ENCODE results near the gene MAML2. TPM values are rescaled to one million over a fixed set of nuclear protein-coding genes. Genes with fewer than 3 reads are reported as not detected.

MAML2 gene
- total and polyA plus RNA-seq, 2 of the 13 experiments (the other 11 are each of a cell fraction or from before 2014, with no cell fraction given), result 2.3 to 25.9 TPM

DNA sequence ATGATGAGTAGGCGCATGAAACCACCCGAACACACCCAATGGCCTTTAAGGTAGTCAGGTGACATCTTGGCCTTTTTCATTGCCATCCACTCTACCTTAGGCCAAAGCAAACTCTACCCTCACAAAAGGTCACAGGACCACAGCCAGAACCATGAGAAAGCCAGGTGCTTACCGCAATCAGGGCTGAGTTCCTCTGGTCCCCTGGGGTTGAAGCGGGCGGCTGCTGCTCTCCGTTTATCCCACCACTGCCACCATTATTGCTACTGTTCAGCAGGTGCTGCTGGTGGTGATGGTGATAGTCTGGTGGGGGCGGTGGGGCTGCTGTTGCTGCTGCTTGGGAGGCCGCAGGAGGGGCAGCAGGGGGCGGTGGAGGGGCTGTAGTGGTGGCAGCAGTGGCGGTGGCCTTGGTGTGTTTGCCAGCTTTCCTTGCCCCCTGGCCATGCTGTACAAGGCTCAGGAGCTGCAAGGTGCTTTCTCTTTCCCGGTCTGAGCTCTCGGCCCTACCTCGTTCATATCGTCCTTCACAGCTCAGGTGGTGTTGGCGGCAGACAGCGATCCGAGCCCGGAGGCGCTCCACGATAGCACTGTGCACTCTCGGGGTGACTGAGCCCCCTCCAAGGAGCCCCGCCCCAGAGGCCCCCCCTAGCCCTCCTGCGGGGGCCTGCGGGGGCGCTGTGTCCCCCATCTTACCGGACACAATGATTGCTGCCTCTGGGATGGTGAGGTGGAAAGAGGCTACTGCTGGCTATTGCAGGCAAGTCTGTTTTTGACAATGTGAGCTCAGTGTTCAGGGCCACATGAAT, 1.6 kb downstream of the MAML2 start (continued):
- TF ChIP-seq, protein P1, sequence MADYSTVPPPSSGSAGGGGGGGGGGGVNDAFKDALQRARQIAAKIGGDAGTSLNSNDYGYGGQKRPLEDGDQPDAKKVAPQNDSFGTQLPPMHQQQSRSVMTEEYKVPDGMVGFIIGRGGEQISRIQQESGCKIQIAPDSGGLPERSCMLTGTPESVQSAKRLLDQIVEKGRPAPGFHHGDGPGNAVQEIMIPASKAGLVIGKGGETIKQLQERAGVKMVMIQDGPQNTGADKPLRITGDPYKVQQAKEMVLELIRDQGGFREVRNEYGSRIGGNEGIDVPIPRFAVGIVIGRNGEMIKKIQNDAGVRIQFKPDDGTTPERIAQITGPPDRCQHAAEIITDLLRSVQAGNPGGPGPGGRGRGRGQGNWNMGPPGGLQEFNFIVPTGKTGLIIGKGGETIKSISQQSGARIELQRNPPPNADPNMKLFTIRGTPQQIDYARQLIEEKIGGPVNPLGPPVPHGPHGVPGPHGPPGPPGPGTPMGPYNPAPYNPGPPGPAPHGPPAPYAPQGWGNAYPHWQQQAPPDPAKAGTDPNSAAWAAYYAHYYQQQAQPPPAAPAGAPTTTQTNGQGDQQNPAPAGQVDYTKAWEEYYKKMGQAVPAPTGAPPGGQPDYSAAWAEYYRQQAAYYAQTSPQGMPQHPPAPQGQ (CRISPR knock-in tag; IDR thresholded peaks at IDR 0.05; ENCODE audit: borderline replicate concordance), result peak; percentile 75; the same call in 1 of the 2 replicates
- TF ChIP-seq ZEB1 (IDR thresholded peaks at IDR 0.05; ENCODE audit: insufficient replicate concordance, low read depth) (no peak), ELF4 (CRISPR knock-in tag; IDR thresholded peaks at IDR 0.05; ENCODE audit: borderline replicate concordance) (no peak), RCOR2 (CRISPR knock-in tag; IDR thresholded peaks at IDR 0.05) (0 out of 2 replicates have a peak, but pooled peaks have one; percentile 30), SP5 (CRISPR knock-in tag; IDR thresholded peaks at IDR 0.05; ENCODE audit: borderline replicate concordance, low read depth) (no peak), KAT7 (CRISPR knock-in tag; IDR thresholded peaks at IDR 0.05; ENCODE audit: borderline replicate concordance) (no peak), ZMYM4 (CRISPR knock-in tag; IDR thresholded peaks at IDR 0.05) (peak; percentile 30; the same call in 1 of the 2 replicates), ELF3 (CRISPR knock-in tag; IDR thresholded peaks at IDR 0.05) (peak; percentile 27; the same call in 1 of the 2 replicates), ZNF703 (CRISPR knock-in tag; IDR thresholded peaks at IDR 0.05; ENCODE audit: borderline replicate concordance) (no peak), MED1 (CRISPR knock-in tag; IDR thresholded peaks at IDR 0.05) (no peak), POGZ (CRISPR knock-in tag; IDR thresholded peaks at IDR 0.05) (peak; percentile 24; the same call in 1 of the 2 replicates), NCOA2 (CRISPR knock-in tag; IDR thresholded peaks at IDR 0.05) (no peak), SOX5 (CRISPR knock-in tag; IDR thresholded peaks at IDR 0.05; ENCODE audit: borderline replicate concordance) (no peak)
- TF ChIP-seq, protein P2, sequence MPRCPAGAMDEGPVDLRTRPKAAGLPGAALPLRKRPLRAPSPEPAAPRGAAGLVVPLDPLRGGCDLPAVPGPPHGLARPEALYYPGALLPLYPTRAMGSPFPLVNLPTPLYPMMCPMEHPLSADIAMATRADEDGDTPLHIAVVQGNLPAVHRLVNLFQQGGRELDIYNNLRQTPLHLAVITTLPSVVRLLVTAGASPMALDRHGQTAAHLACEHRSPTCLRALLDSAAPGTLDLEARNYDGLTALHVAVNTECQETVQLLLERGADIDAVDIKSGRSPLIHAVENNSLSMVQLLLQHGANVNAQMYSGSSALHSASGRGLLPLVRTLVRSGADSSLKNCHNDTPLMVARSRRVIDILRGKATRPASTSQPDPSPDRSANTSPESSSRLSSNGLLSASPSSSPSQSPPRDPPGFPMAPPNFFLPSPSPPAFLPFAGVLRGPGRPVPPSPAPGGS (CRISPR knock-in tag; IDR thresholded peaks at IDR 0.05), result 0 out of 2 replicates have a peak, but pooled peaks have one; percentile 56
- TF ChIP-seq, protein P3, sequence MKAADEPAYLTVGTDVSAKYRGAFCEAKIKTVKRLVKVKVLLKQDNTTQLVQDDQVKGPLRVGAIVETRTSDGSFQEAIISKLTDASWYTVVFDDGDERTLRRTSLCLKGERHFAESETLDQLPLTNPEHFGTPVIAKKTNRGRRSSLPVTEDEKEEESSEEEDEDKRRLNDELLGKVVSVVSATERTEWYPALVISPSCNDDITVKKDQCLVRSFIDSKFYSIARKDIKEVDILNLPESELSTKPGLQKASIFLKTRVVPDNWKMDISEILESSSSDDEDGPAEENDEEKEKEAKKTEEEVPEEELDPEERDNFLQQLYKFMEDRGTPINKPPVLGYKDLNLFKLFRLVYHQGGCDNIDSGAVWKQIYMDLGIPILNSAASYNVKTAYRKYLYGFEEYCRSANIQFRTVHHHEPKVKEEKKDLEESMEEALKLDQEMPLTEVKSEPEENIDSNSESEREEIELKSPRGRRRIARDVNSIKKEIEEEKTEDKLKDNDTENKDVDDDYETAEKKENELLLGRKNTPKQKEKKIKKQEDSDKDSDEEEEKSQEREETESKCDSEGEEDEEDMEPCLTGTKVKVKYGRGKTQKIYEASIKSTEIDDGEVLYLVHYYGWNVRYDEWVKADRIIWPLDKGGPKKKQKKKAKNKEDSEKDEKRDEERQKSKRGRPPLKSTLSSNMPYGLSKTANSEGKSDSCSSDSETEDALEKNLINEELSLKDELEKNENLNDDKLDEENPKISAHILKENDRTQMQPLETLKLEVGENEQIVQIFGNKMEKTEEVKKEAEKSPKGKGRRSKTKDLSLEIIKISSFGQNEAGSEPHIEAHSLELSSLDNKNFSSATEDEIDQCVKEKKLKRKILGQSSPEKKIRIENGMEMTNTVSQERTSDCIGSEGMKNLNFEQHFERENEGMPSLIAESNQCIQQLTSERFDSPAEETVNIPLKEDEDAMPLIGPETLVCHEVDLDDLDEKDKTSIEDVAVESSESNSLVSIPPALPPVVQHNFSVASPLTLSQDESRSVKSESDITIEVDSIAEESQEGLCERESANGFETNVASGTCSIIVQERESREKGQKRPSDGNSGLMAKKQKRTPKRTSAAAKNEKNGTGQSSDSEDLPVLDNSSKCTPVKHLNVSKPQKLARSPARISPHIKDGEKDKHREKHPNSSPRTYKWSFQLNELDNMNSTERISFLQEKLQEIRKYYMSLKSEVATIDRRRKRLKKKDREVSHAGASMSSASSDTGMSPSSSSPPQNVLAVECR (CRISPR knock-in tag; IDR thresholded peaks at IDR 0.05; ENCODE audit: borderline replicate concordance), result no peak
- TF ChIP-seq, protein P4, sequence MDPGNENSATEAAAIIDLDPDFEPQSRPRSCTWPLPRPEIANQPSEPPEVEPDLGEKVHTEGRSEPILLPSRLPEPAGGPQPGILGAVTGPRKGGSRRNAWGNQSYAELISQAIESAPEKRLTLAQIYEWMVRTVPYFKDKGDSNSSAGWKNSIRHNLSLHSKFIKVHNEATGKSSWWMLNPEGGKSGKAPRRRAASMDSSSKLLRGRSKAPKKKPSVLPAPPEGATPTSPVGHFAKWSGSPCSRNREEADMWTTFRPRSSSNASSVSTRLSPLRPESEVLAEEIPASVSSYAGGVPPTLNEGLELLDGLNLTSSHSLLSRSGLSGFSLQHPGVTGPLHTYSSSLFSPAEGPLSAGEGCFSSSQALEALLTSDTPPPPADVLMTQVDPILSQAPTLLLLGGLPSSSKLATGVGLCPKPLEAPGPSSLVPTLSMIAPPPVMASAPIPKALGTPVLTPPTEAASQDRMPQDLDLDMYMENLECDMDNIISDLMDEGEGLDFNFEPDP (CRISPR knock-in tag; conservative IDR thresholded peaks at IDR 0.05), result no peak
- TF ChIP-seq, protein P5, sequence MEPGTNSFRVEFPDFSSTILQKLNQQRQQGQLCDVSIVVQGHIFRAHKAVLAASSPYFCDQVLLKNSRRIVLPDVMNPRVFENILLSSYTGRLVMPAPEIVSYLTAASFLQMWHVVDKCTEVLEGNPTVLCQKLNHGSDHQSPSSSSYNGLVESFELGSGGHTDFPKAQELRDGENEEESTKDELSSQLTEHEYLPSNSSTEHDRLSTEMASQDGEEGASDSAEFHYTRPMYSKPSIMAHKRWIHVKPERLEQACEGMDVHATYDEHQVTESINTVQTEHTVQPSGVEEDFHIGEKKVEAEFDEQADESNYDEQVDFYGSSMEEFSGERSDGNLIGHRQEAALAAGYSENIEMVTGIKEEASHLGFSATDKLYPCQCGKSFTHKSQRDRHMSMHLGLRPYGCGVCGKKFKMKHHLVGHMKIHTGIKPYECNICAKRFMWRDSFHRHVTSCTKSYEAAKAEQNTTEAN (CRISPR knock-in tag; conservative IDR thresholded peaks at IDR 0.05), result no peak
- TF ChIP-seq, protein P6, sequence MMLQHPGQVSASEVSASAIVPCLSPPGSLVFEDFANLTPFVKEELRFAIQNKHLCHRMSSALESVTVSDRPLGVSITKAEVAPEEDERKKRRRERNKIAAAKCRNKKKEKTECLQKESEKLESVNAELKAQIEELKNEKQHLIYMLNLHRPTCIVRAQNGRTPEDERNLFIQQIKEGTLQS (CRISPR knock-in tag; IDR thresholded peaks at IDR 0.05), result no peak
